Gastroesophageal sphincter (tissue), 3 donors: Measurements from ENCODE around the gene CLEC4E.

Experiments used
- CTCF ChIP-seq, 4 experiments: fragments of 200-600 bp in 2 of 4; fragments of 450-650 bp in 2 of 4; sonication (generic) in 1 of 4; IDR thresholded peaks; one replicate each; pipeline ENCODE4 v1.5.1; 2017 to 2019; ENCODE audit warnings: antibody characterized with exemption in 4 of 4, mild to moderate bottlenecking in 2 of 4, moderate library complexity in 2 of 4
- EP300 ChIP-seq: sonication (generic); formaldehyde crosslinking; IDR thresholded peaks from one replicate; pipeline ENCODE4 v1.6.1; 2017; ENCODE audit warnings: antibody characterized with exemption, mild to moderate bottlenecking
- POLR2A ChIP-seq, 2 donors: fragments of 450-650 bp; IDR thresholded peaks; one replicate each; pipeline ENCODE4 v1.6.1; 2017; ENCODE audit warnings: antibody characterized with exemption in 2 of 2, mild to moderate bottlenecking in 2 of 2, moderate library complexity in 1 of 2

GRCh38 chr12:8559676-8560075 lies 19.0 kb upstream of the CLEC4E start:
- TF ChIP-seq POLR2A (IDR thresholded peaks at IDR 0.05) (no peak), CTCF (IDR thresholded peaks at IDR 0.05) (no peak), EP300 (no peak)
